Mucosa of stomach (tissue), 1 donor: Measurements from ENCODE around the gene SLC7A14.

Experiments
- H3K27me3 ChIP-seq: one replicate; pipeline ENCODE4 v1.7.0; 2013; ENCODE audit warnings: mild to moderate bottlenecking, low read length; ENCODE audit not compliant: control insufficient read depth, insufficient read depth
- H3K36me3 ChIP-seq: one replicate; pipeline ENCODE4 v1.7.0; 2013; ENCODE audit warnings: low read length; ENCODE audit not compliant: control insufficient read depth, insufficient read depth
- H3K4me1 ChIP-seq: one replicate; pipeline ENCODE4 v1.7.0; 2013; ENCODE audit warnings: mild to moderate bottlenecking, low read length; ENCODE audit not compliant: control insufficient read depth, insufficient read depth
- H3K4me3 ChIP-seq: one replicate; pipeline ENCODE4 v1.7.0; 2013; ENCODE audit warnings: low read length
- H3K9ac ChIP-seq: one replicate; pipeline ENCODE4 v1.7.0; 2013; ENCODE audit warnings: mild to moderate bottlenecking, low read length, moderate library complexity
- H3K9me3 ChIP-seq: one replicate; pipeline ENCODE4 v1.7.0; 2013; ENCODE audit warnings: mild to moderate bottlenecking, low read length, moderate library complexity; ENCODE audit not compliant: control insufficient read depth
- donor health status: Pancreatic carcinoma.

Gene SLC7A14

GRCh38 chr3:170413291-170413690 lies 172.6 kb downstream of the SLC7A14 start:
- Histone ChIP-seq H3K9me3 (no peaks in the 10 kb centered on the region), H3K4me3 (no peak overlapping the region), H3K27me3 (peaks cover 2% of the 10 kb centered on the region), H3K4me1 (no peaks in the 10 kb centered on the region), H3K36me3 (no peaks in the 10 kb centered on the region), H3K9ac (no peak overlapping the region)

DNA sequence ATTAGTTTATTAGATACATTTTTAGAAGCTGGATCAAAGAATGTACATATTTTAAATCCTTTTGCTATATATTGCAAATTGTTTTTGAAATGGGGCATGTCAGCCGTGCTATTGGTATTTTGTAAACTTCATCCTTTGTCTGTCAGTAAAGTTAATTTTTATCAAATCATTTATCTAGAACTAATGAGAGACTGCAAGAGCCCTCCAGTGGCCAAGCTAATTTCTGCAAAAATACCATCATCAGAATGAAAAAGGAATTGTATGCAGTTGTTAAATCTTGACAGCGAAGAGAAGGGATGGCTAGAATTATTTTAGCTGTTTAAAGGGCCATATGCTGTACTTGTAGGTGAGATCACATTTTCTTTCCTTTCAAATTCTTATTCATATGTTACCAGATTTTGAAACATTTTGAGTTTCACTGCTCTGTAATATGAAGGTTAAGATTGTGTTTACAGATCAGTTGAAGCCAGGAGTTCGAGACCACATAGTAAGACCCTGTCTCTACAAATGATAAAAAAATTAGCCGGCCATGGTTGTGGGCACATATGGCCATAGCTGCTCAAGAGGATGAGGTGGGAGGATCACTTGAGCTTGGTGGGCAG lies 175.3 kb downstream of the SLC7A14 start:
- Histone ChIP-seq H3K36me3 (no peaks in the 10 kb centered on the region), H3K4me1 (no peaks in the 10 kb centered on the region), H3K27me3 (no peaks in the 10 kb centered on the region), H3K9ac (no peak overlapping the region), H3K4me3 (no peak overlapping the region), H3K9me3 (no peaks in the 10 kb centered on the region)
